ENCODE data around the gene TMEM169.
"Not testable (repeated sequence)": the region's sequence is repeated elsewhere in the genome, so short reads cannot be mapped to it uniquely, and the experiment has no call there.

The TMEM169 gene

GRCh38 chr2:216071111-216071851 lies 10.4 kb upstream of the TMEM169 start:
- DNase-seq (ENCODE audit: low spot score) = no peak

GRCh38 chr2:216072473-216072872 lies 9.2 kb upstream of the TMEM169 start:
- DNase-seq (ENCODE audit: low spot score) = no peak

- no peak for DNase-seq (ENCODE audit: low spot score)
Observed at GRCh38 chr2:216073773-216074172, 7.9 kb upstream of the TMEM169 start.

GRCh38 chr2:216074380-216074779 lies 7.3 kb upstream of the TMEM169 start:
- DNase-seq (ENCODE audit: low spot score) = no peak

- no peak for DNase-seq (ENCODE audit: low spot score)
Observed at GRCh38 chr2:216074794-216075193, 6.9 kb upstream of the TMEM169 start.

GRCh38 chr2:216075510-216076485 lies 5.9 kb upstream of the TMEM169 start:
- no peak for DNase-seq (ENCODE audit: low spot score)

- DNase-seq (ENCODE audit: low spot score) = no peak
Observed at GRCh38 chr2:216078776-216079175, 2.9 kb upstream of the TMEM169 start.

- DNase-seq (ENCODE audit: low spot score) = not testable (repeated sequence)
Observed at GRCh38 chr2:216080048-216080447, 1.7 kb upstream of the TMEM169 start.

GRCh38 chr2:216081012-216081411 lies 707 bp upstream of the TMEM169 start:
- DNase-seq (ENCODE audit: low spot score) = no peak

GRCh38 chr2:216082117-216082711 lies 495 bp downstream of the TMEM169 start:
- DNase-seq (ENCODE audit: low spot score) = no peak

- DNase-seq (ENCODE audit: low spot score) = no peak
Observed at GRCh38 chr2:216082805-216083204, 1.1 kb downstream of the TMEM169 start.

- DNase-seq (ENCODE audit: low spot score) = no peak
Observed at GRCh38 chr2:216083464-216084281, 2.0 kb downstream of the TMEM169 start.

GRCh38 chr2:216084547-216084946 lies 2.8 kb downstream of the TMEM169 start:
- no peak for DNase-seq (ENCODE audit: low spot score)

GRCh38 chr2:216086207-216086893 lies 4.6 kb downstream of the TMEM169 start:
- DNase-seq (ENCODE audit: low spot score) = no peak

GRCh38 chr2:216090369-216090786 lies 8.7 kb downstream of the TMEM169 start:
- no peak for DNase-seq (ENCODE audit: low spot score)

- DNase-seq (ENCODE audit: low spot score) = no peak
Observed at GRCh38 chr2:216092646-216093045, 10.9 kb downstream of the TMEM169 start.

GRCh38 chr2:216094701-216095100 lies 13.0 kb downstream of the TMEM169 start:
- no peak for DNase-seq (ENCODE audit: low spot score)

GRCh38 chr2:216098421-216099334 lies 17.0 kb downstream of the TMEM169 start:
- no peak for DNase-seq (ENCODE audit: low spot score)

- no peak for DNase-seq (ENCODE audit: low spot score)
Observed at GRCh38 chr2:216101109-216101508, 19.4 kb downstream of the TMEM169 start.

- DNase-seq (ENCODE audit: low spot score) = no peak
Observed at GRCh38 chr2:216103213-216103612, 21.5 kb downstream of the TMEM169 start.
